ENCODE measurements around the gene SLC8A2.
A peak's percentile ranks its signal among the peaks of the same experiment; 100 is the strongest.

The SLC8A2 gene

GRCh38 chr19:47456721-47457474 is 14.8 kb downstream of the SLC8A2 start:
- no peak for DNase-seq

GRCh38 chr19:47450478-47450877 is 21.2 kb downstream of the SLC8A2 start:
- no peak for DNase-seq

DNA sequence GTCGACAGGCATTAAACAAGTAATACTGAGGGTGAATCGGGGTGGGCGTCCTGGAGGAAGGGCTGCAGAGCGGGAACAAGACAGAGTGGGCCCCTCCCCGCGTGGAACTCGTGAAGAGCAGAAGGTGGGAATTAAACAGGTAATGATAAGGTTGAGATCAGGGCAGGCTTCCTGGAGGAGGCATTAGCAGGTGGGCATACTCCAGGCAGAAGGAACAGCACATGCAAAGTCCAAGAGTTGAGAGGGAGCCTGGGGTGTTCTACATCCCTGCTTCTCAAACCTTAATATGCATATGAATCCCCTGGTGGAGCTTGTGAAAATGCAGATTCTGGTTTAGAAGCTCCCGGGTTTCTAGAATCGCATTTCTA is 23.3 kb downstream of the SLC8A2 start:
- no peak for DNase-seq

- DNase-seq, result peak; percentile 67
Observed at GRCh38 chr19:47447470-47448359, 24.0 kb downstream of the SLC8A2 start.

DNA sequence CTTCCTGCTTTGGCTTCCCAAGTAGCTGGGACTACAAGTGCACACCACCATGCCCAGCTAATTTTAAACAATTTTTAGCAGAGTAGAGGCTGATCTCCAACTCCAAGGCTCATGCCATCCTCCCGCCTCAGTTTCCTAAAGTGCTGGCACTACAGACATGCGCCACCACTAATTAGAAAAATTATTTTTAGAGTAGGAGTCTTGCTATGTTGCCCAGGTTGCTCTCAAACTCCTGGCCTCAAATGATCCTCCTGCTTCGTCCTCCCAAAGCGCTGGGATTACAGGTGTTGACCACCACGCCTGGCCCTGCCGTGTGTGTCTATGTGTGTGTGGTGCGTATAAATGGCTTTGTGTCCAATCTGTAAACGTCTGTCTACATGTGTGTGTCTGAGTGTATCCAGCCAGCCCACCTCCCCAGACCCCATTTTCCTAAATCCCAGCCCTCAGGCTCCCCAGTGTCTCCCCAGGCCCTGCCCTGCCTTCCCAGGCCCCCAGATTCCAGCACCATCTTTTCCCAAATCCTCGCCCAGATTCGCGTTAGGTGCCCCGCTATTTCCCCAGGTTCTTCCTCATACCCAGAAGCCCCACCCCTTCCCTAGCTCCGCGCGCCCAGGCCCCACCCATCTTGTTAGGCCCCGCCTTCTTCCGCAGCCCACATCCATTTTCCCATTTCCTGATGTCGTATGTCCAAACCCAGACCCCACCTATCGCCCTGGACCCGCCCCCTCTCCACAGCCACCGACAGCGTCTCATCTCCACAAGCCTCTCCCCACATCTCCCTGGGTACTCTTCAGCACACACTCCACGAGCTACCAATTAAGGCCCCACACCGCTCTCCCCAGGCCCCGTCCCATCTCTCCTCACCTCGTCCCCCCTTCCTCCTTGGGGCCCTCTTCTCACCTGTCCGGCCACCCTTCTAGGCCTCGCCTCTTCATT is 24.9 kb downstream of the SLC8A2 start:
- no peak for DNase-seq

DNA sequence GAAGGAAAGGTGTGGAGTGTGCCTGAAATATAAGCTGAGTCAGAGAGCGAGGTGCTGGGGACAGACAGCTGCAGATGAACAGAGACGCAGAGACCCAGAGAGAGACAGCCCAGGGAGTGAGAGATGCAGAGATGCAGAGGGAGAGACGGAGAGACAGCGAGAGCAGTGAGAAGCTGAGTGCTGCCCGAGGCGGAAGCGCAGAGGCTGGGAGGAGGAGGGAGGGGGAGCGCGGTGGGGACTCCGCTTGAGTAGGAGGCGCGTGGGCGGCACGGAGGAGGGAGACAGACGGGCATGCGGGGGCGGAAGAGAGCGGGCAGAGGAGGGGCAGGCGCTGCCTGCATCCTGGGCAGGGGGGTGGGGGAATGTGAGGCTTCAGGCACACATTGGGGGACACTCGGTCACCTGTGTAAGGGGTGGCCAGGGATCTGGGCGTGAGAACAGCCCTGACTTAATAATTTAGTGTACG is 25.7 kb downstream of the SLC8A2 start:
- peak; percentile 70 for DNase-seq

DNA sequence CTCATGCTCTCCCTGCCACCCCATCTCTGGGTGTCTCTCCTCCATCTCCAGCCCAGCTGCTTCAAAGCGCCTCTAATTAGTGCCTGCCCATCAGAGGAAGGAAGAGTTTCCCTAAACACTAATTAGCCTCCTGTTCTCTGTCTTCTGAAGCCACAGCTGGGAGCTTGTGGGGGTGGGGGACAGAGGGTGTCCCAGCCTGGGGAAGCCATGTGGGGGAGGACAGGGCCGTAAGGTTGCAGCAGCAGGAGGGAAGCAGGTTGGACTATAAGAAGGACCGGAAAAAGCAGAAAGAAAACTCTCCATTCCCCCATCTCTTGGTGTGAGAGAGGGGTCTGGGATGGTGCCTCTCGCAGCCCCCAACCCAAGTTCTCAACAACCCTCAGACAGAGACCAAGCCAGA is 26.2 kb downstream of the SLC8A2 start:
- no peak for DNase-seq

DNA sequence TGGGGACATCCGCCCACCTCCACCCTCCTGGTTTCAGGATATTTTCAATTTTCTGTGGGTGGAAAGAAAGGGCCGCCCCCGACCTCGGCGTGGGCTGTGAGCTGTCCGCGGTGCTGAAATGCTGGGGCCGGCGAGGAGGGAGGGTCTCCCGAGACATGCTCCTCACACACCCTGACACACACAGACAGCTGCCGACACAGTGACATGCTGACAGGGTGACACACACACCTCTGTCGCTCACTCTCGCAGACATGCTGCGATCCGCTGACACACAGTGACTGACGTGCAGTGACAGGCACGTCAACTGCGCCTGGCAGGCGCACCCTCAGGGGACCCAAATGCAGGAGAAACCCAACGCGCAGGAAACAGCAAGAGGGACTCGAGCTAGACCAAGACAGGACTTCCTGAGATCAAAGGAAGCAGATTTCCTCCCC is 27.3 kb downstream of the SLC8A2 start:
- peak; percentile 54 for DNase-seq

GRCh38 chr19:47443331-47443730 is 28.4 kb downstream of the SLC8A2 start:
- no peak for DNase-seq

DNA sequence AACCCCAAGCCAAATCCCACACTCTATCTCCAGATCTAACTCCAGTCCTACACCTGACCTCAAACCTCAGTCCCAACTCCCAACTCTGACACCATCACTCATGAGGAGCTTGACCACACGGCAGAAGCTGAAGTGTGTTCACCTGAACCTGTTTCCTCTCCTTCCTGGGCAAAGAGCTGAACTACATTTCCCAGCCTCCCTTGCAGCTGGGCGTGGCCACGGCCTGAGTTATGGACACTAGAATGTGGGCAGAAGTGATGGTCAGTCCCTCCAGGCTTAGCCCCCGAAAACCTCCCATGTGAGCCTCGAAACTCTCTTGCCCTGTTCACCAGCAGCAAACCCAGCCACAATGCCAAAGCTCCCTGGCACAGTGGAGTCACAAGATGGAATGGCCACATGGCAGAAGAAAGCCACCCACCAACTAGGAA is 32.9 kb downstream of the SLC8A2 start:
- no peak for DNase-seq

DNA sequence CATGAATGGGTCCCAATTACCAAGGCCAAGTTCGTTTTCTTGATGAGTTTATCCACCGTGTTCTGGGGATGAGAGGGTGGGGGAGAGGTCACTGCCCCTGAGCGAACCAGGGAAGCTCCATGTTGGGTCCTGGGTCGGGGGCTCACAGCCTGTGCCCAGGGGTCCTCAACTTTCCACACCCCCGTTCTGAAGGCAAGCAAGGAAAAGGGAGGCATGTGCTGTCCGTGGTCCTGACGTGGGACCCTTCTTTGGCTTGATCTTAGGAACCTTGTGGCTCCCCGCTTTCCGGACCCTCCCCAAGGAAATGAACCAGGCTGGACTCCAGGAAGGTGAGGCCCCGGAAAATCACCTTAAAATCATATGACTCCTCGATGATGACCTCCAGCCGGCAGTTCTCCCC is 34.2 kb downstream of the SLC8A2 start:
- DNase-seq, result no peak

DNA sequence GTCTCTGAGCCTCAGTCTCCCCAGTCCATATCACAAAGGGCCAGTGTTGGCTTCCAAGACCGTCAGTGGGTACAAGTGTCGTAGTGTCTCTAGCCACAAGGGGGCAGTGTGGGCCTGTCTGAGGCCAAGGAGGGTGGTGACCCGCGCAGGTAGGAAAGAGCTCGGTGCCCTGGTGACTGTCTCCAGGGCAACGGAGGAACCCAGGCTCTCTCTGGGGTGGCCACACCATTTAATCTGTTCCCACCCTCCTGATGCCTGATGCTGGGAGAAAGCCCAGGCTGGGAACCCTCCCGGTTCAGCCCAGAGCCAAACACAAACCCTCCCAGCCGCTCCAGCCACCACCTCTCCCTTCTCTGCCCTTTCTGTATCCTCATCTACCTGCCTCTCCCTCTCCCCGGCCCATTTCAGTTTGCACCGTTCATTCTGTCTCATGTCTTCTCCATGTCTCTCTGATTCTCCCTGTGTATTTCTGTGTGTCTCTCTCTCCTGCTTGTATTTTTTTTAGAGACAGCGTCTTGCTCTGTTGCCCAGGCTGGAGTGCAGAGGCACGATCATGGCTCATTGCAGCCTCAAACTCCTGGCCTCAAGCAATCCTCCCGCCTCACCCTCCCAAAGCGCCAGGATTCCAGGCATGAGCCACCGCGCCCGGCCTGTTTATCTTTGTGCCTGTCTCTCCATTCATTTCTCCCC is 34.8 kb downstream of the SLC8A2 start:
- peak; percentile 84 for DNase-seq

DNA sequence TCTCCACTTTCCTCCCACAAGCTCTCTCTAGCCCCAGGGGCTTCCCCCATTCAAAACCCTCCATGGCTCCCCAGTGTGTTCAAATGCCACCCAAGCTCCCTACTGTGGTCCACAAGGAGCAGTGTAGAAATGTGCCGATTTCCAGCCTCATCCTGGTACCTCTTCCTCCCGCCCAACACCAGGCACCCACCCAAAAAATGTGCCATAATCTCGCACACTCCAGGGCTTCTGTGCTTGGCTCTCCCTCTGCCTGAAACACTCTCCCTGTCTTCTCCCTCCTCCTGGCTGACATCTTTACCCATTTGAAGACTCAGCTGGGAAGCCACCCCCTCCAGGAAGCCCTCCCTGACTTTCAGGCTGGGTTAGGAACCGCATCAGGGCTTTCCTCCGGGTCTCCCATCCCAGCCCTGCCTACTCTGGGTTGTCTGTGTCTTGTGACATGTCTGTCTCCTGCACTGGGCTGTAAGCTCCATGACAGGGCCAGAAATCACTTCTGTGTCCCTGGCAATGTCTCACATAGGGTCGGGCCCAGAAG is 35.7 kb downstream of the SLC8A2 start:
- no peak for DNase-seq

DNA sequence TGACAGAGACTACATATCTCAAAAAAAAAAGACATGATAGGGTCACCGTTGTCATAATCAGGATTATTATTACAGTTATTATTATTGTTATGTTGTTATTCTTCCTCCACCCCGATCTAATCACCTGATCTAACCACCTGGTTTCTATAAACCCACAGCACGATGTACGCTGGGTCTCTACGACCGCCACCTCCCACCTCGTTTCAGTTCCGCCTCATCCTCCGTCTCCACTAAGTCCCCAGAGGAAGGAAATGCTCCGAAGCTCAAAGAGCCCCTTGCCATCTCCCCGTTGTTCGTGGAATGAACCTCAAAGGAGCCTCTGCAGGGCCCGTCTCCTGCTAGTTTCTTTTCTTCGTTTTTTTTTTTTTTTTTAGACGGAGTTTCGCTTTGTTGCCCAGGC is 36.5 kb downstream of the SLC8A2 start:
- DNase-seq, result no peak

DNA sequence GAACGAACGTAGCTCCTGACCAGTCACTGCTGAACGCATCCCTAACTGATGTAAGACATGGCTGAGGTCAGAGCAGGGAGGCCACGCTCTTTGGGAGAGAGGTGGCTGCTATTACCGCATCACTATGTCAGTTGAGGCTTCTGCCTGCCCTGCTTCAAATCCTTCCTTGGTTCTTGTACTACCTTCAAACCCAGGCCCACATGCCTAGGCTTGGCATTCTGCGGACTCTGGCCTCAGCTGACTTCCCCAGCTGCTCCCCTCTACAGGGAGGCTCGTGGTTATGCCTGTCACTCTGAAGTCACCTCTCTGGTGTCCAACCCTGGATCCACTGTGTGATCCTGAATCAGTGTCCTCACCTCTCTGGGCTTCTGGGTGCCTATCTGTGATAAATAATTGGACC is 37.6 kb downstream of the SLC8A2 start:
- DNase-seq, result no peak

DNA sequence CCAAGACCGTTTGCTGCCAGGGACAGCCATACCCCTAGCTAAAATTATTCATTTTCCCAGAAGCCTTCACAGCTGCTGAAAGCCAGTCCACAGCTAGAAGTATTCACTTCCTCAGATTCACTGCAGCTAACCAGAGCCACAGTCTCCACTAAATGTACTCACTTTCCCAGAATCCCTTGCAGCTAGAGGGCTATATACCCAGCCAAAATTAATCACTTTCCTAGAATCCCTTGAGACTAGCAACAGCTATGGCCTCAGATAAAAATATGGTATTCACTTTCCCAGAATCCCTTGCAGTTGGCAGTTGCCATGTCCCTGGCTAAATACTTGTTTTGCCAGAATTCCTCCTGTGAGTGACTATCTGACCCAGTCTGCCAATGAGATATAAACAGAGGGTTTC is 38.6 kb downstream of the SLC8A2 start:
- DNase-seq, result no peak

GRCh38 chr19:47432499-47432898 is 39.2 kb downstream of the SLC8A2 start:
- no peak for DNase-seq

GRCh38 chr19:47432091-47432490 is 39.6 kb downstream of the SLC8A2 start:
- DNase-seq, result no peak

DNA sequence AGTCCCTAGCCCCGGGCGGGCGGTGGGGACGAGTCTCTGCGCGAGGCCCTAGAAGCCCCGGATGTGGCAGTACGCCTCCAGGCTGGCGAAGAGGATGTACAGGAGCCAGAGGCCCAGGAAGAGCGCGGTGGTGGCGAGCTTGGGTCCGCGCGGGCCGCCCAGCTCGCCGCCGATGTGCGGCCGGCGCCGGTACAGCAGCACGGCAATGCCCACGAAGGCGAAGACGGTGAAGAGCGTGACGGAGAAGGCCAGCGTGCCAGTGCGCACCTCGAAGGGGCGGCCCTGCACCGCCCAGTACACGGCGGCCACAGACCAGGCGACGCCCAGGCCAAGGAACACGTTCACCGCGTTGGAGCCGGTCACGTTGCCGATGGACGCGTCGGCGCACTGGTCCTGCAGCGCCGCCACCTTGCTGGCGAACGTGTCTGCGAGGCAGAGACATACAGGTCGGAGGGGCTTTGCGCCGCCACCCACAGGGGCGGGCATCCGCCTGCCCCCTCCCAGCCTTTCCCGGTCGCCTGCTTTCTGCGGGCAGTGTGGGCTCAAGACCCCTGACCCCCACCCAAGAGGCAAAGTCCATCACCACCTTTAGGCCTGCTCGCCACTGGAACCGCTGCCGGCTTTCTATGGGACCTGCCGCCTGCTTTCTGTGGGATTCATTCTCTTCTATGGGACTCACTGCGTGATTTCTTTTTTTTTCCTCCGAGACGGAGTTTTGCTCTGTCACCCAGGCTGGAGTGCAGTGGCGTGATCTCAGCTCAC is 41.5 kb downstream of the SLC8A2 start:
- DNase-seq, result no peak

DNA sequence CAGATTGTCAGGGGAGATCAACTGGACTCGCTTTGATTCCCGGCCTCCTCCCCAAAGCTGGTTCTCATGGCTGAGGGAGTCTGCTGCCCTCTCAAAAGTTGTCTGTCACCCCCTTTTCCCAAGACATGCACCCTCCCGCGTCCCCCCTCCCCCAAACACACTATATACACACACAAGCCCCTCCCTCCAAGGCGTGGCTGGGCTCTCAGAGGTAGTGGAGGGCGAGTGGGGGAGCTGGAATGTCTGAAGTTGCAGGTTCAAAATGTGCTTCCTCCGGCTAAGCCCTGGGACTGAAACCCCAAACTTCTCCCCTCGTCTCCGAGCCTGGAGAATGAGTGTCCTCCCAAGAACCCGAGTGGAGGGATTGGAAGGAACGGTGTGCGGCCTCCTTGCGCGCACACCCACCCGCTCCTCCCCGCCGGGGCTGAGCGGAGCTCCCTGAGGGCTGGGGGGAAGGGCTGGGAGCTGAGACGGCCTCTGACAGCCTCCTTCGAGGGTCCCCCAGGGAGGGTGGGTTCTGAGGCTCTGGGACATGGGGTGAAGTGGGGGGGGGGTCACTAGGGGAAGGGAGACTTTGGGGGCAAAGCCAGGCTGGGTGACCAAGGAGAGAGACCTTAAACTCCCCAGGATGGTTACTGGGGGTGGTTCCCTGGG is 42.4 kb downstream of the SLC8A2 start:
- no peak for DNase-seq
